Breast epithelium (tissue), 4 donors: ENCODE results near the gene PNP. TPM values are rescaled to one million over a fixed set of nuclear protein-coding genes. Genes with fewer than 3 reads are reported as not detected.

Experiments
- DNase-seq, 2 donors: peaks; one replicate each; pipeline ENCODE4 v3.0.0-alpha.2; 2019; ENCODE audit warnings: low spot score in 2 of 2
- H3K27ac ChIP-seq, 2 donors: fragments of 200-600 bp; sonication (generic) in 1 of 2; one replicate each; pipeline ENCODE4 v1.5.1; 2016 to 2019; ENCODE audit warnings: mild to moderate bottlenecking in 1 of 2
- H3K27me3 ChIP-seq, 2 donors: fragments of 200-600 bp; sonication (generic) in 1 of 2; one replicate each; pipeline versions ENCODE4 v1.5.1 to v1.6.0; 2017 to 2019; ENCODE audit warnings: control low read depth in 1 of 2, mild to moderate bottlenecking in 1 of 2
- H3K36me3 ChIP-seq: fragments of 200-600 bp; one replicate; pipeline ENCODE4 v1.5.1; 2019
- H3K4me1 ChIP-seq, 2 donors: fragments of 200-600 bp; sonication (generic); one replicate each; pipeline ENCODE4 v1.5.1; 2016 to 2019; ENCODE audit warnings: control low read depth in 1 of 2
- H3K4me3 ChIP-seq, 3 donors: fragments of 200-600 bp; sonication (generic); 1 replicate in 2 of 3; 2 replicates in 1 of 3; pipeline ENCODE4 v1.5.1; 2016 to 2019; ENCODE audit warnings: mild to moderate bottlenecking in 3 of 3, moderate library complexity in 2 of 3
- H3K9me3 ChIP-seq, 2 donors: fragments of 200-600 bp; sonication (generic) in 1 of 2; one replicate each; pipeline ENCODE4 v1.5.1; 2016 to 2019; ENCODE audit warnings: control low read depth in 1 of 2
- POLR2A ChIP-seq: fragments of 450-650 bp; IDR thresholded peaks from one replicate; pipeline ENCODE4 v1.6.1; 2016; ENCODE audit warnings: antibody characterized with exemption, mild to moderate bottlenecking, moderate library complexity
- POLR2AphosphoS5 ChIP-seq, 3 donors: sonication (generic); formaldehyde crosslinking; IDR thresholded peaks; one replicate each; pipeline ENCODE4 v1.6.1; 2017; ENCODE audit warnings: antibody characterized with exemption in 3 of 3
- intact Hi-C: fragments of 100-400 bp; cut with DNase I; formaldehyde crosslinking; loops from one replicate; pipeline ENCODE4 v1.15.1; 2023; ENCODE audit warnings: low total_unique reads
- total RNA-seq, 3 donors: library from RNA; depleted of rRNA; stranded (reverse); fragments of >200 nt; gene quantifications; one replicate each; pipeline ENCODE4 v1.1.0, GENCODE V29; 2016
- TF ChIP-seq, protein P1 (sequence below), 3 donors: fragments of 450-650 bp; IDR thresholded peaks; one replicate each; pipeline ENCODE4 v1.5.1; 2016 to 2017; ENCODE audit warnings: antibody characterized with exemption in 3 of 3, mild to moderate bottlenecking in 3 of 3, moderate library complexity in 3 of 3

Gene PNP
- total RNA-seq, 3 donors from 2014 or later = 26.4 to 60.0 (median 38.8) TPM

DNA sequence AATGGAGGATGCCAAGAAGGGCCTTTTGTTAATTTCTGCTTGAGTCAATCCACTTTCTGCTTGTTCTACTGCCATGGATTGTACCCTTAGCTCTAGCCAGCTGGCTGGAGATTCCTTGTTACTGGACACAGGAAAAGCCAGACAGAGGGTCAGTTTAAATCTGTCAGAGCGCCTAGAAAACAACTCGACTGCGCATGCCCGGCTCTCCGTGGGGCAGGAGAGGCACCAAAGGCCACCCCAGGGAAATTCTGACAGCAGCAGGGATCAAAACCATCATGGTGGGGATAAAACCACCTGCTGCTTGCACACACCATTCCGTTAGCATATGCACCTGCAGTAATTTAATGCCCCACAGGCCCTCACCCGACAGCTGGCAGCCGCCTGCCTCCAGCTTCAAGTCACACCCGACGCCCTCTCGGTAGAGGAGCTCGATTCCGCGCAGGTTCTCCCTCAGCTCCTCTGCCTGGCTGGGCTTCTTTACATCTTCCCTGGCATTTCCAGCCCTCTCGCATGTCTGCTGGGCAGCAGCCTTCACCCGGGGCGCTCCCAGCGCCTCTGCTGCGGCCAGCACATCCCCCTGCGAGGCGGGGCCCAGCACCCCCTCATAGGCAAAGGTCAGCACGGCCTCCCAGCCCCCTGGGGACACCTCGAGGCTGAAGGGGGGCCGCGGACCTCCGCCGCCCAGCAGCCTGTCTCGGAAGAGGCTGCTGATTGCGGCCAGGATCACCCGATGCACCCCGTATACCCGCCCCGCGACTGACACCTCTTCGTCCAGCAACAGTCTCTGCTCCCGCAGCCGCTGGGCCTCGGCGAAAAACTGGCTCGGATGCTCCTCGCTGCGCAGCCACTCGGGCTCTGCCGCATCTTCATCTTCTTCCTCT is 34.3 kb upstream of the PNP start:
- no peak for TF ChIP-seq POLR2A
- TF ChIP-seq POLR2AphosphoS5 (IDR thresholded peaks at IDR 0.05) = no peak
- TF ChIP-seq, protein P1, sequence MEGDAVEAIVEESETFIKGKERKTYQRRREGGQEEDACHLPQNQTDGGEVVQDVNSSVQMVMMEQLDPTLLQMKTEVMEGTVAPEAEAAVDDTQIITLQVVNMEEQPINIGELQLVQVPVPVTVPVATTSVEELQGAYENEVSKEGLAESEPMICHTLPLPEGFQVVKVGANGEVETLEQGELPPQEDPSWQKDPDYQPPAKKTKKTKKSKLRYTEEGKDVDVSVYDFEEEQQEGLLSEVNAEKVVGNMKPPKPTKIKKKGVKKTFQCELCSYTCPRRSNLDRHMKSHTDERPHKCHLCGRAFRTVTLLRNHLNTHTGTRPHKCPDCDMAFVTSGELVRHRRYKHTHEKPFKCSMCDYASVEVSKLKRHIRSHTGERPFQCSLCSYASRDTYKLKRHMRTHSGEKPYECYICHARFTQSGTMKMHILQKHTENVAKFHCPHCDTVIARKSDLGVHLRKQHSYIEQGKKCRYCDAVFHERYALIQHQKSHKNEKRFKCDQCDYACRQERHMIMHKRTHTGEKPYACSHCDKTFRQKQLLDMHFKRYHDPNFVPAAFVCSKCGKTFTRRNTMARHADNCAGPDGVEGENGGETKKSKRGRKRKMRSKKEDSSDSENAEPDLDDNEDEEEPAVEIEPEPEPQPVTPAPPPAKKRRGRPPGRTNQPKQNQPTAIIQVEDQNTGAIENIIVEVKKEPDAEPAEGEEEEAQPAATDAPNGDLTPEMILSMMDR (IDR thresholded peaks at IDR 0.05) = no peak
- Histone ChIP-seq H3K27me3 (no peaks in the 10 kb centered on the region), H3K27ac (peak overlapping the region in 1 of 2 donors; percentile 66), H3K4me1 (no peaks in the 10 kb centered on the region), H3K9me3 (no peaks in the 10 kb centered on the region), H3K36me3 (no peaks in the 10 kb centered on the region), H3K4me3 (peak overlapping the region; percentile 26 to 62 (median 39))
- intact Hi-C loops = no loop called here
- no peak for DNase-seq

- intact Hi-C loops = no loop called here
- Histone ChIP-seq H3K4me3 (peak within 1 kb of the TSS; percentile 26 to 62 (median 39)), H3K9me3 (no peaks in the 10 kb centered on the region), H3K4me1 (no peaks in the 10 kb centered on the region), H3K27ac (peak within 1 kb of the TSS in 1 of 2 donors; percentile 66), H3K27me3 (no peaks in the 10 kb centered on the region), H3K36me3 (no peaks in the 10 kb centered on the region)
- no peak for DNase-seq
- TF ChIP-seq POLR2A (no peak), POLR2AphosphoS5 (IDR thresholded peaks at IDR 0.05) (no peak)
- TF ChIP-seq, protein P1 (IDR thresholded peaks at IDR 0.05) = no peak
These were observed 33.4 kb upstream of the PNP start, which contains the start of gene KLHL33 for GRCh38 chr14:20435582-20436362. Gene KLHL33 (minus strand): TSS chr14:20436166. CDS start chr14:20435811, 355 bp downstream.

GRCh38 chr14:20436363-20436755 is 32.8 kb upstream of the PNP start:
- Histone ChIP-seq H3K9me3 (no peaks in the 10 kb centered on the region), H3K27ac (peak overlapping the region in 1 of 2 donors; percentile 66), H3K27me3 (no peaks in the 10 kb centered on the region), H3K4me1 (no peaks in the 10 kb centered on the region), H3K36me3 (no peaks in the 10 kb centered on the region), H3K4me3 (no peak overlapping the region)
- intact Hi-C loops = no loop called here
- DNase-seq = no peak
- TF ChIP-seq, protein P1 (IDR thresholded peaks at IDR 0.05) = no peak
- TF ChIP-seq POLR2A (no peak), POLR2AphosphoS5 (IDR thresholded peaks at IDR 0.05) (no peak)

DNA sequence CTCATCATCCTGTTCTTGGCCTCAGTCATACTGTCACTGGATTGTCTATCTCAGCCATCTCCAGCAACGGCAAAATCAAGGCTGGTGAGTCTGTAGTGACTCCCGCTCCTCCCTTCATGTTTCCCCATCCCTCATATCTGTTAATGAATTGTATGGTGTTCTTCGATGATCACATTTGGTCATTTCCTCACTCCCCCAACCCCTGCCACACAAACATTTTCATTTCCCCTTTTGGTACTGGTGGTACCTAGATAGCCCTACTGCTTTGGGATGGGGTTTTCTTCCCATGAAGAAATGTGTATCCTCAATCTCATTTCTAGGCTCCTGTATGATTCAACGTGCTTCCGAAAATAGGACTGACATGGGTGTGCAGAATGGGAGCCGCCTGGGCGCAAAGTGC is 30.5 kb upstream of the PNP start:
- no peak for TF ChIP-seq POLR2A
- TF ChIP-seq, protein P1 (IDR thresholded peaks at IDR 0.05) = no peak
- Histone ChIP-seq H3K36me3 (no peaks in the 10 kb centered on the region), H3K4me1 (no peaks in the 10 kb centered on the region), H3K9me3 (no peaks in the 10 kb centered on the region), H3K4me3 (no peak overlapping the region), H3K27me3 (no peaks in the 10 kb centered on the region), H3K27ac (no peak overlapping the region)
- no peak for DNase-seq
- intact Hi-C loops = no loop called here

GRCh38 chr14:20440465-20440864 is 28.7 kb upstream of the PNP start:
- H3K4me1 ChIP-seq = no peaks in the 10 kb centered on the region
- intact Hi-C loops = no loop called here
- no peak overlapping the region for H3K27ac ChIP-seq
- no peak for DNase-seq
- H3K9me3 ChIP-seq = no peaks in the 10 kb centered on the region
- TF ChIP-seq POLR2AphosphoS5 (IDR thresholded peaks at IDR 0.05) (no peak), POLR2A (no peak)
- TF ChIP-seq, protein P1 (IDR thresholded peaks at IDR 0.05) = no peak
- no peaks in the 10 kb centered on the region for H3K27me3 ChIP-seq
- H3K4me3 ChIP-seq = no peak overlapping the region
- H3K36me3 ChIP-seq = no peaks in the 10 kb centered on the region
